ENCODE results near the gene HTR2B. TPM values are rescaled to one million over a fixed set of nuclear protein-coding genes. Genes with fewer than 3 reads are reported as not detected.

HTR2B gene
- total and polyA plus RNA-seq, 11 donors, result 0.25 to 2.2 (median 0.61) TPM

DNA sequence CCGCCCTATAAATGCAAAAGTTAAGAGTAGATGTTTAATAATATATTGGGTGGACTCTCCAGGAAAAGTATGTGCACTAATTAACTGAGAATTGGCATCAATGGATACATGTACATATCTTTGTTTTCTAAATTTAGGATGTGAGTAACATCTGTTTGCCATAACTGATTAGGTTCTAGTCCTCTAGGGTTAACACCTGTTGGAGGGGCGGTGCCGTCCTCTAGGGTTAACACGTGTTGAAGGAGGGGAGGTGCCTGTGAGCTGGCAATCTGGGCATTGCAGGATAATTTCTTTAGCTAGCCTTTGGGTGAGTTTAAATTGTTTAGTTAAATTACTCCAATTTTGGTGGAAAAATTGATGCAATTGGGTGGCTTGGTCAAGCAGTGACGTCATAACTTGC lies 30.9 kb downstream of the HTR2B start:
- Histone ChIP-seq H3K9me3 (peaks cover 0 to 13% (median 3%) of the 10 kb centered on the region in 12 donors), H3K36me3 (peaks cover 0 to 87% (median 56%) of the 10 kb centered on the region in 9 donors), H3K4me3 (no peak overlapping the region), H3K4me1 (peaks cover 0 to 8% (median 0%) of the 10 kb centered on the region in 12 donors), H3K27ac (no peak overlapping the region), H3K27me3 (no peaks in the 10 kb centered on the region)
- WGBS, 4 donors, result 85 to 94% (median 91%) methylated on average over 5 of the region's 5 CpGs
- TF ChIP-seq, protein P1, sequence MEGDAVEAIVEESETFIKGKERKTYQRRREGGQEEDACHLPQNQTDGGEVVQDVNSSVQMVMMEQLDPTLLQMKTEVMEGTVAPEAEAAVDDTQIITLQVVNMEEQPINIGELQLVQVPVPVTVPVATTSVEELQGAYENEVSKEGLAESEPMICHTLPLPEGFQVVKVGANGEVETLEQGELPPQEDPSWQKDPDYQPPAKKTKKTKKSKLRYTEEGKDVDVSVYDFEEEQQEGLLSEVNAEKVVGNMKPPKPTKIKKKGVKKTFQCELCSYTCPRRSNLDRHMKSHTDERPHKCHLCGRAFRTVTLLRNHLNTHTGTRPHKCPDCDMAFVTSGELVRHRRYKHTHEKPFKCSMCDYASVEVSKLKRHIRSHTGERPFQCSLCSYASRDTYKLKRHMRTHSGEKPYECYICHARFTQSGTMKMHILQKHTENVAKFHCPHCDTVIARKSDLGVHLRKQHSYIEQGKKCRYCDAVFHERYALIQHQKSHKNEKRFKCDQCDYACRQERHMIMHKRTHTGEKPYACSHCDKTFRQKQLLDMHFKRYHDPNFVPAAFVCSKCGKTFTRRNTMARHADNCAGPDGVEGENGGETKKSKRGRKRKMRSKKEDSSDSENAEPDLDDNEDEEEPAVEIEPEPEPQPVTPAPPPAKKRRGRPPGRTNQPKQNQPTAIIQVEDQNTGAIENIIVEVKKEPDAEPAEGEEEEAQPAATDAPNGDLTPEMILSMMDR (IDR thresholded peaks at IDR 0.05), result no peak
- no peak for TF ChIP-seq POLR2A (IDR thresholded peaks at IDR 0.05)
- intact Hi-C loops (cut with DNase I), result no loop called here
- no peak for DNase-seq
- ATAC-seq, result no peak

GRCh38 chr2:231088754-231089153 lies 36.1 kb downstream of the HTR2B start:
- Histone ChIP-seq H3K27ac (no peak overlapping the region), H3K36me3 (peaks cover 6 to 100% (median 75%) of the 10 kb centered on the region in 9 donors), H3K27me3 (no peaks in the 10 kb centered on the region), H3K4me1 (no peaks in the 10 kb centered on the region), H3K9me3 (no peaks in the 10 kb centered on the region), H3K4me3 (no peak overlapping the region)
- intact Hi-C loops (cut with DNase I), result no loop called here
- no peak for TF ChIP-seq POLR2A (IDR thresholded peaks at IDR 0.05)
- TF ChIP-seq, protein P1 (IDR thresholded peaks at IDR 0.05), result no peak
- DNase-seq (no peak), ATAC-seq (no peak)
- WGBS, 4 donors, result 50 to 56% (median 55%) methylated on average over 4 of the region's 4 CpGs

GRCh38 chr2:231084565-231084964 lies 40.3 kb downstream of the HTR2B start:
- ATAC-seq (no peak), DNase-seq (no peak)
- H3K27me3 ChIP-seq, result no peaks in the 10 kb centered on the region
- peaks cover 17 to 100% (median 100%) of the 10 kb centered on the region in 9 donors for H3K36me3 ChIP-seq
- no peaks in the 10 kb centered on the region for H3K4me1 ChIP-seq
- 91 to 100% (median 93%) methylated on average over 1 of the region's 1 CpG for WGBS, 4 donors
- intact Hi-C loops (cut with DNase I), result no loop called here
- H3K9me3 ChIP-seq, result no peaks in the 10 kb centered on the region
- no peak overlapping the region for H3K4me3 ChIP-seq
- TF ChIP-seq, protein P1 (IDR thresholded peaks at IDR 0.05), result no peak
- TF ChIP-seq POLR2A (IDR thresholded peaks at IDR 0.05), result no peak
- no peak overlapping the region for H3K27ac ChIP-seq

GRCh38 chr2:231069379-231070054 lies 55.3 kb downstream of the HTR2B start:
- TF ChIP-seq, protein P1 (IDR thresholded peaks at IDR 0.05), result no peak
- no peak for TF ChIP-seq POLR2A (IDR thresholded peaks at IDR 0.05)
- DNase-seq (no peak), ATAC-seq (no peak)
- Histone ChIP-seq H3K4me3 (no peak overlapping the region), H3K36me3 (peaks cover 0 to 100% (median 96%) of the 10 kb centered on the region in 9 donors), H3K4me1 (no peaks in the 10 kb centered on the region), H3K27me3 (no peaks in the 10 kb centered on the region), H3K9me3 (no peaks in the 10 kb centered on the region), H3K27ac (no peak overlapping the region)
- intact Hi-C loops (cut with DNase I), result no loop called here
- 88 to 93% (median 91%) methylated on average over 1 of the region's 1 CpG for WGBS, 4 donors

All from heart left ventricle (tissue), 16 donors.